ENCODE measurements around the gene MAP7.
"Not testable (repeated sequence)": the region's sequence is repeated elsewhere in the genome, so short reads cannot be mapped to it uniquely, and the experiment has no call there.

The MAP7 gene

DNA sequence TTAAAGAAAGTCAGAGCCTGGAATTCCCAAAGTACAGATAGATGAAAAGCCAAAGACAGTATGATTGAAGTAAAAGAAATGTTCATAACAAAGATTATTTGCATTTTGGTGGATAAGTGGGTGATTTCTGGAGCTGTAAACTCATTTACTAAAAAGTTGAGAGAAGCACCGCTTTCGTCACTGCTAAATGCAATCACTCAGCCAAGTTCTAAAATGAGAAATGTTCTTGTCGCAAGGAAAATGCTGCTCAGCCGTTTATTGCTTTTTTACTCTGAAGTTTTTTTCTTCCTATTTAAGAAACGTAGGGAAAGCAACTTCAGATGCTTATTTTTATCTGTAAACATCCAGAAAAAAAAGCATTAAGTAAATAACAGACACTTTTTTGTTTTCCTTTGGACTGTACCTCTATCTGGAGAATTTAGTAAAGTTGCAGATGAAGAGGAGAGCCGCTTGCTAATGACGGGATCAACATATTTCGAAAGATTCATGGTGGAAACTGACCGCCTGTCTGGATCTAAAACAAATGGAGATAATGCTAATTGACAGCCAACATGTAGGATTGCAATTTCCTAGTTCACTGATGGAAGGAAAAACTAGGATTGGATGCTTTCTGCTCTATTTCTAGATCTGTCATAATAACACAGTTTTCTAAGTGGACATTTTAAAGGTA lies 166.8 kb downstream of the MAP7 start:
- no peak overlapping the region for H3K4me3 ChIP-seq (ENCODE audit: low read length)
- TF ChIP-seq ZNF274 (IDR thresholded peaks at IDR 0.05; ENCODE audit: low read depth, low read length): no peak

DNA sequence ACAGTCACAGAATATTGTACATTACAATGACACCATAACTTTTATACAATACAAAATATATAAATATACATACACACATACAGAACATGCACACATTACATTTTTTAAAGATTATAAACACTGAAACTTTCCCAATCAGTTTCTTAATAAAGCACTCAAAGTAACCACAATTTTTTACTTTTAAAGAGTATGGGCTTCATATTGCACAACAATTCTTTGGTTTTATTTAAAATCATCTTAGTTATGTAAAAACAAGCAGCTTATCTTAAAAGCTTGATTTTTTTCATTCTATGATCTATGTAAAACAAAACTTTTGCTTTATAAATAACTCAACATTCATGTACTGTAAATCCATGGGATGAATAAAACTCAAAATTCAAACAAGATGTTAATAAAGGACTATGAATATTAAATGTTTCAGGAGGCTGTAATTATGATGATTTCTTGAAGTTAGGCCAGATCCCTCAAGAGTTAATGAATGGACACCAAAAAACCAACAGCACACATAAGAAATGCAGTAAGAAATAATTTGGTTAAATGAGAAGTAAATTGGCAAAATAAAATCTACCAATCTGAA lies 167.5 kb downstream of the MAP7 start:
- no peak overlapping the region for H3K4me3 ChIP-seq (ENCODE audit: low read length)
- TF ChIP-seq ZNF274 (IDR thresholded peaks at IDR 0.05; ENCODE audit: low read depth, low read length): no peak

DNA sequence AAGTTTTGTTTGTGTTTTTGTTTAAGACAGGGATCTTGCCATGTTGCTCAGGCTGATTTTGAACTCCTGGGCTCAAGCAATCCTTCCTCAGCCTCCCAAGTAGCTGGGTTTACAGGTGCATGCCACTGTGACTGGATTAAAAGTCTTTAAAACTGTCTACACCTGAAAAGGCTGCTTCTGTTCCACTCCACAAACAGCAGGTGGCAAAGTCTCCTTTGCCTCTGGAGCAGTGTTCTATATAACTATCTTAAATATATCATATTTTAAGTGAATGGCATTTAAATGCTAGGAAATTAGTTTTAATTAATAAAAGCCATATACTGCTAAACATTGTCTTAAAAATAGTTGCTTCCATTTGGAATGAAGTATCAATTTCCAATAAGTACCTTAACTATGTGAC lies 171.3 kb downstream of the MAP7 start:
- H3K4me3 ChIP-seq (ENCODE audit: low read length): no peak overlapping the region
- TF ChIP-seq ZNF274 (IDR thresholded peaks at IDR 0.05; ENCODE audit: low read depth, low read length): no peak

DNA sequence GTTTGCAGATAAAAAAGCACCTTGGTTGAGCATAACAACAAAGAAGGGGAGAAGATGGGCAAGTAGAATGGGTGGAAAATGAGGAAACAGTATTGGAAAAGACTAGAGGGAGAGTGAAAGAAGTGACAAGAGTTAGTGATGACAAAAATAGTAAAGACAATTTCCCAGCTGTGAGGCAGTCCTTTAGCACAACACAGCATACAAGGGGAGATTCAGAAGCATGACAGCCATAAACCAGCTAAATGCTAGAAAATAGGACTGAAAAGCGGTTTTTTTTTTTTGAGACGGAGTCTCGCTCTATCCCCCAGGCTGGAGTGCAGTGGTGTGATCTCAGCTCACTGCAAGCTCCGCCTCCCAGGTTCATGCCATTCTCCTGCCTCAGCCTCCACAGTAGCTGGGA lies 174.4 kb downstream of the MAP7 start:
- H3K4me3 ChIP-seq (ENCODE audit: low read length): not testable (repeated sequence)

DNA sequence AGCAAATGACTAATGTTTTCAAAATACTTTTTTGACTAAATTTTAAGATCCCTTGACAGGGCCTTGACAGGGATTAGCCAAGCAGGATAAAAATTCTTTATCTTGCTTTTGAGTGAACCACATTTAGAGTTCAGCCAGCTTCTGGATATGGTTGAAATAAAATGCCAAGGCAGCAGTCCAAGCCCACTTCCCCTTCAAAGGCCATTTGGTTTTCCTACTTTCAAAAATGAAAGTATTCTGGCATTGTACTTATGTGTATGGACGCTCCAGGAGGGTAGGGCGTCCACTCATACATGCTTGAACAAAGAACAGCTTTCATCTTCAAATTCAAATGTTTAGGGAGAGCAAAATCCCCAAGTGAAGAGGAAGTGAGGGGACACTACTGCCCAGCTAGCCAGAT lies 178.3 kb downstream of the MAP7 start:
- TF ChIP-seq ZNF274 (IDR thresholded peaks at IDR 0.05; ENCODE audit: low read depth, low read length): no peak
- H3K4me3 ChIP-seq (ENCODE audit: low read length): no peak overlapping the region

DNA sequence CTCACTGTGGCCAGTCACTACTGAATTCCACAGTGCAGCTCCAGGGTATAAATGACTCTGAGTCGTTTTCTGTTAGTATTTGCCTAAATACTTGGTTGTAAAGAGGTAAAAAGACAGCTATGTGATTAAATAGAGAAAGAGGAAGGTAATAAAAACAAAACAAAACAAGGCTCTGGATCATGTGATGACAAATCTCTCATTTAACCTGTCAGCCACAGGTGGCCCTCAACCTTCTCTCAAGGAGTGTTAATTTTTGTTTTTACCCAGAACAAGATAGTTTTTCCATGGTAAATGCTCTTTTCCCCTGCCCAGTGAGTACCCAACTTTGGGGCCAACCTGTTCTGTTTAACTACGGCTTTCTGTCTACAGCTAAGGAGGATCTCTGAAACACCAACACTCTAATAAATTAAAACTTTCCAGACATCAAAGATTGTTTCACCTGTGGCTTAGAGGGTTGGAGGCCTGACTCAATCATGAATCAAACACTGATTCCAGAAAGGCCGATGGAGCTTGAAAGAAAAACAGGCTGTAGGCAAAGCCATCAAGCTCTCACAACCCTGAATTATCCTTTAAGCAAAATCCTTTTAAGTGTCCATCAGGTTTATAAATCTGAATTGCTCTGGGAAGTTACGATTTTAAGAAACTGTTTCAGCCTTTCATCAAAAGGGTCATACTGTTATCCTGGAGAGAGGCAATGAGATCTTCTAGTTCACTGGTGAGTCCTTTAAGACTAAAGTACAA lies 179.1 kb downstream of the MAP7 start:
- no peak for TF ChIP-seq ZNF274 (IDR thresholded peaks at IDR 0.05; ENCODE audit: low read depth, low read length)
- no peak overlapping the region for H3K4me3 ChIP-seq (ENCODE audit: low read length)

DNA sequence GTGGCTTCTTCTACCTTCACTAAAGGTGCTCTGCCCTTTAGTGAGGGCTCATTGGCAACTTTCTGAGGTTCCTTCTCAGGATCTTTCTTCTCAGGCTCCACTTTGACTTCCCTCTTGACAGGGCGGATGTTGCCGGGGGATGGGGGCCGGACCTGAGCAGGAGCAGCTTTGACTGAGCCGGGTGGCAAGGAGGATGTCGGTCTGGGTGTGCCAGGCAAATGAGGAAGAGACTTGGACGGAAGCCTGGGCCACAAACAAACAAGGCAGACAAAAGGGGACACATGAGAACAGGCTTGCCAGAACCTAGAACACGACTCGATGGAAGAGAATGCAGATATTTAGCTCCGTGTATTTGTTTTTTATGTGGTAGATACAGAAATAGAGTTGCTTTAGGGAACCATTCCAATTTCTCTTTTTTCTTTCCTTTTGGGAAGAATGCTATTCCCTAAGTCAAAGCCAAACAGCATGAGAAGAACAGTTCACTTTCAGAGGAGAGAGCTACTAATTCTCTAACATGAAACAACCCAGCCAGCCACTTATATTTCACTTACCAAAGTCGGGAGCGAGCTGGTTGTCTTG lies 184.4 kb downstream of the MAP7 start:
- no peak overlapping the region for H3K4me3 ChIP-seq (ENCODE audit: low read length)
- no peak for TF ChIP-seq ZNF274 (IDR thresholded peaks at IDR 0.05; ENCODE audit: low read depth, low read length)

DNA sequence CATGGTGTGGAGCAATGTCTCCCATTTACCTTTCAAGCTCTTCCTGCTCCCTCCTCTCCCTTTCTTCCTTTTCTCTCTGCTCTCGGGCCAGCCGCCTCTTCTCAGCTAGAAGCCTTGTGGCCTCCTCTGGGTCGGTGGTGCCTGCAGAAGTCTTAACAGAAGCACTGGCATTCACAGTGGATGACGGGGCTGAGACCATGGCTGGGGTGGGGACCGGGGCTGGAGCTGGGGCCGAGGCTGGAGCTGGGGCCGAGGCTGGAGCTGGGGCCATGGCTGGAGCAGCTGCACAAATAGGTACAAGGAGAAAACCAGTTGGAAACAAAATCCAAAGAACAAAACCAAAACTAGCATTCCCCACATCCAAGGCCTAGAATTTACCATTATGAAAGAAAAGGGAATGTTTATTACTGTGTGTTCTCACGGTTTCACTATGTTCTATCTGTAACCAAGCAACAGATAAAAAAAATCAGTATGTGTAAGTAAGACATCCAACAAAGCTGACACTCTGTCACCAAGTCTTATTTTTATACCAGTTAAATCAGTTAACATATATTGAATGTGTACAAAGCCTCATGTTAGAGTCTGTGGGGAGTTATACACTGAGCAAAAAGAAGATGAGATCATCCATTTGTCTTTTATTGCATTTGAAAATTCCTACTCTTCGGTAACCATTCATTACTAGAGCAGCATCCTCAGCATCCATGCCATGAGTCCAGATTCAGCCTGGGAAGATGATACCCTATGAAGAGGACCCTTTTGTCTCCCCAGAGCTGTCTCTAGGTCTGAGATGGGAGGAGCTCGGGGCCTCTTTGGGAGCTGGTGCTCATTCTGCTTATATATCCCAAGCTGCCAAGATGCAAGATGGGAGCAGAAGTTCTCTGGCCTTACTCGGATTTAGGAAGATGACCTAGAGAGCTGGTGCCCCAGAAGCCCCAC lies 187.5 kb downstream of the MAP7 start:
- no peak for TF ChIP-seq ZNF274 (IDR thresholded peaks at IDR 0.05; ENCODE audit: low read depth, low read length)

DNA sequence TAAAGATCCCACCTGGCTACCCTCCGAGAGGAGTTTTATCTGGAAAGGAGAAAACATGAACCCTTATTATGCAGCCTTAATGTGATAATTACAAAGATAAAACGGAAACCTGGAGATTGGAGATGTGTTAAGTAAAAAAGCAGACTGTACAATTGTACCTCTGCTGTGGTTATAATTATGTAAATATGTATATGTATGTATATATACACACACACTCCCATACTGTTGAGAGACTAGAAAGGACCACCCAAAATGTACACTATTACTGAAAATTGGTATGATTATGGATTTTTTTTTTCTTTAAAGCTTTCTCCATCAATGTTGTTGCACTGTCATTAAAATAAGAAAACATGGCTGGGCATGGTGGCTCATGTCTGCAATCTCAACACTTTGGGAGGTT lies 188.4 kb downstream of the MAP7 start:
- no peak overlapping the region for H3K4me3 ChIP-seq (ENCODE audit: low read length)
- no peak for TF ChIP-seq ZNF274 (IDR thresholded peaks at IDR 0.05; ENCODE audit: low read depth, low read length)

More for the DNA sequence above, 187.5 kb downstream of the MAP7 start:
- H3K4me3 ChIP-seq (ENCODE audit: low read length): no peak overlapping the region

DNA sequence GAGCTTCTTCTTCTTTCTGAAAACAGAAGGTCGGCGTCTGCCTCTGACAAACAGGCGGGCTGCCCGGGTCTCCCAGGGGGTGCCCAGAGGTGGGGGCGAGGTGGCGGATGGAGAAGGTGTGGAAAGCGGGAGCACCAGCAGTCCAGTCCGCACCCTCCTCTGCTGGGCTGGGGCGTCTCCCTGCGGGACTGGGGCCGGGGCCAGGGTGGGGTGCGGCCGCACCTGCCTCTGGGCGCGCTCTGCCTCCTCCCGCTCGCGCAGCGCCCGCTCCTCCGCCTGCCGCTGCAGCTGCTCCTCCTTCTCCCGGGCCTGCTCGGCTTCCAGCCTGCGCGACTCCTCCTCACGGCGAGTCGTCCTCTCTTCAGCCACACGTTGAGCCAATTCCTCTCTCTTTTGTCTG lies 189.4 kb downstream of the MAP7 start:
- TF ChIP-seq ZNF274 (IDR thresholded peaks at IDR 0.05; ENCODE audit: low read depth, low read length): no peak
- H3K4me3 ChIP-seq (ENCODE audit: low read length): no peak overlapping the region

DNA sequence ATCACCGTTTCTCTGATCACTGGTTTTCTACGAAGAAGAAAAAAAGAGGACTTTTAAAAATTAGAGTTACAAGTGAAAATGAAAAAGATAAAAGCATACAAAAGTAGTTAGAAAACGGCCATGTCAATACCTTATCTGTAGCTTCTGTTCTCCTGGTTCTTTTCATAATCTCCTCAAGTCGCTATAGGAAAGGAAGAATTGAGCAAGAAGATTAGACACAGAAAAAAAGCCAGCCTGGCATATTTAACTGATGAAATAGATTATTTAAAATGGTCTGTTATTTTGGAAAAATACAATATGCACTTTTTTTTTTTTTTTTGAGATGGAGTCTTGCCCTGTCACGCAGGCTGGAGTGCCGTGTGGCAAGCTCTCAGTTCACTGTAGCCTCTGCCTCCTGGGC lies 190.4 kb downstream of the MAP7 start:
- H3K4me3 ChIP-seq (ENCODE audit: low read length): no peak overlapping the region
- no peak for TF ChIP-seq ZNF274 (IDR thresholded peaks at IDR 0.05; ENCODE audit: low read depth, low read length)

DNA sequence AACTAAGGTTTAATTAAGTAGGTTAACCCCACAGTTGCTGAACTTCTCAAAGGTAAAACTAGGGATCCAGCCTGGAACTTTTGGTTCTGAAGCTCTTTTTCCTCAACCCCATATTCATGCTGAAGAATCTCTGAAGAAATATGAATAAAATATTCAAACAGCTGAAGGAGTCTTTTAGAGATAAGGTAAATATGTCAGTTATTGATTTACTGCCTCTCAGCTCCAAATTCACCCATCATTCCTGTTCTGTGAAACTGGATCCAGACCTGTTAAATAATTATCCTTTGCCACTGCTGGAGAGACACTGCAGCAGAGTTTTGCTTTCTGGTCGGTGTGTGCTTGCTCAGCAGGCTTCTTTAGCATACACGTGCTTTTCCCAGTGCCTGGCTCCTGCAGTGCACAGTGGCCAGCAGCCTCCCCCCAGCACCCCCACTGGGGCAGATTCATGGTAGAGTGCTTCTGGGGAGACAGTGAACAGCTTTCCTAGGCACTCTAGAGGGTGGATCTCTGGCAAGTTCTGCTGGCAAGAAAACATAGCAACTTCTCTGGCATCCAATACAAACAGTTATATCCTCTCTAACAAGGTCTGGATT lies 198.6 kb downstream of the MAP7 start:
- TF ChIP-seq ZNF274 (IDR thresholded peaks at IDR 0.05; ENCODE audit: low read depth, low read length): no peak
- H3K4me3 ChIP-seq (ENCODE audit: low read length): no peak overlapping the region

DNA sequence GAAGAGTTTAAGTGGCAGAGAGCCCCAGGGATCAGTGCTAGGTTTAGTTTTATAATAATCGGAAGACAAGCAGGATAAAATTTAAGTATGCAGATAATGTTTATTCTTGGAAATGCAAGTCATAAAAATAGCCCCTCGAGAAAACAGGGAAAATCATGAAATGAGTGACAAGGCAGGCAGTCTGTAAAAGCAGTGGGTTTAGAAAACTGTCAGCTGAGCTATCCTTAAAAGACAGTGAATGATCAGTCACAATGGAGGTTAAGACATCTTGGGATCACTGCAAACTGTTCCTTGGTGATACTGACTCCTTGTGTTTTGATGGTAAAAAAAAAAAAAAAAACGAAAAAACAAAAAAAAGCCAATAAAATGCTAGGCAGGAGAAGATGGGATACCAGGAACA lies 199.3 kb downstream of the MAP7 start:
- no peak overlapping the region for H3K4me3 ChIP-seq (ENCODE audit: low read length)
- no peak for TF ChIP-seq ZNF274 (IDR thresholded peaks at IDR 0.05; ENCODE audit: low read depth, low read length)

DNA sequence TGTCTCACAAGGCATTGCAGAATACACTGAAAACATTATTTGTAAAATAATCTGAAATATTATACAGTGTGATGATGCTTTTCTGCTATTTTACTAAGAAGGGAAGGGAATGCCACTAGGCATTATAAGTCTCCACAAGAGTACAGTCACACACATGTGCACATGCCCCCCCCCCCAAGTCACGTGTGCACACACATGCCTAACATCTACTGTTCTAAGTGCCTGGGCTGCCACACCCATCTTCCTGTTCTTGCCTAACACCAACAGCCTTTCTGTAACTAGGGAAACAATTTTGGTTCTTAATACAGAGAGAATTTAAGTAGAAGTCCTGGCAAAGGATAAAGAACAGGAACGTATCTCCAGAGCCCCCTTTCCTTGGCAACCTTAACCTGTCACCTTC lies 202.4 kb downstream of the MAP7 start:
- no peak overlapping the region for H3K4me3 ChIP-seq (ENCODE audit: low read length)
- no peak for TF ChIP-seq ZNF274 (IDR thresholded peaks at IDR 0.05; ENCODE audit: low read depth, low read length)
